Natural killer cell (primary cell): Measurements from ENCODE around the gene SLC5A1. TPM values are rescaled to one million over a fixed set of nuclear protein-coding genes. Genes with fewer than 3 reads are reported as not detected.

Experiments used
- ATAC-seq, 3 donors: fragments of 150-1000 bp in 2 of 3; fragments of 200-7000 bp in 1 of 3; cut with Tn5 transposase; 1 replicate in 1 of 3; 2 replicates in 2 of 3; pipeline ENCODE4 v1.10.0; 2021; ENCODE audit warnings: mild to moderate bottlenecking in 2 of 3, moderate library complexity in 2 of 3
- DNase-seq, 2 donors: peaks; one replicate each; pipeline versions ENCODE4 v3.0.0 to v3.0.0-alpha.2; 2013 to 2021; ENCODE audit warnings: mixed read lengths in 1 of 2
- H3K27ac ChIP-seq: one replicate; pipeline ENCODE4 v1.5.1; 2013; ENCODE audit warnings: mild to moderate bottlenecking, low read length
- H3K27me3 ChIP-seq: one replicate; pipeline ENCODE4 v1.6.1; 2013; ENCODE audit warnings: low read length; ENCODE audit not compliant: control insufficient read depth, insufficient read depth
- H3K36me3 ChIP-seq: one replicate; pipeline ENCODE4 v1.6.1; 2013; ENCODE audit warnings: low read length; ENCODE audit not compliant: control insufficient read depth, insufficient read depth
- H3K4me1 ChIP-seq: one replicate; pipeline ENCODE4 v1.6.1; 2013; ENCODE audit warnings: low read length; ENCODE audit not compliant: control insufficient read depth, insufficient read depth
- H3K4me3 ChIP-seq: one replicate; pipeline ENCODE4 v1.5.1; 2013; ENCODE audit warnings: low read length
- H3K9me3 ChIP-seq: one replicate; pipeline ENCODE4 v1.6.1; 2013; ENCODE audit warnings: low read length; ENCODE audit not compliant: control insufficient read depth, insufficient read depth
- H3K27ac Mint-ChIP-seq, 2 donors: one replicate each; pipeline ENCODE4 v1.8.0; 2022; ENCODE audit warnings: mild to moderate bottlenecking in 2 of 2, mixed read lengths in 2 of 2, moderate library complexity in 1 of 2
- H3K27me3 Mint-ChIP-seq, 2 donors: one replicate each; pipeline ENCODE4 v1.8.0; 2022; ENCODE audit warnings: low read depth in 2 of 2, mixed read lengths in 2 of 2
- H3K36me3 Mint-ChIP-seq: one replicate; pipeline ENCODE4 v1.8.0; 2022; ENCODE audit warnings: mixed read lengths
- H3K4me1 Mint-ChIP-seq, 2 donors: one replicate each; pipeline ENCODE4 v1.8.0; 2022; ENCODE audit warnings: mixed read lengths in 2 of 2
- H3K4me3 Mint-ChIP-seq: one replicate; pipeline ENCODE4 v1.8.0; 2022; ENCODE audit warnings: mild to moderate bottlenecking, moderate library complexity, mixed read lengths
- H3K9me3 Mint-ChIP-seq, 2 donors: one replicate each; pipeline ENCODE4 v1.8.0; 2022; ENCODE audit warnings: mixed read lengths in 2 of 2
- WGBS: methylation state at CpG from one replicate; pipeline ENCODE4 v1.1.7; 2013; ENCODE audit warnings: missing lambda C conversion rate; ENCODE audit not compliant: insufficient coverage; 5-methylcytosine and 5-hydroxymethylcytosine counted together
- intact Hi-C: fragments of 100-400 bp; cut with micrococcal nuclease; formaldehyde crosslinking; loops from one replicate; pipeline ENCODE4 v1.14.2; 2022
- total RNA-seq, 4 donors: library from RNA; stranded (reverse); fragments of 120-200 nt in 1 of 4; gene quantifications; one replicate each; pipeline versions ENCODE4 v1.2.3 to v1.2.4, GENCODE V29; 2013 to 2022
- TF ChIP-seq, protein P1 (sequence below): fragments of 200-600 bp; IDR thresholded peaks from one replicate; pipeline ENCODE4 v1.8.0; 2022; ENCODE audit warnings: antibody characterized with exemption

Gene SLC5A1
- total RNA-seq, 3 donors from 2014 or later (not counting 1 experiment from before 2014, with no cell fraction given): not detected

DNA sequence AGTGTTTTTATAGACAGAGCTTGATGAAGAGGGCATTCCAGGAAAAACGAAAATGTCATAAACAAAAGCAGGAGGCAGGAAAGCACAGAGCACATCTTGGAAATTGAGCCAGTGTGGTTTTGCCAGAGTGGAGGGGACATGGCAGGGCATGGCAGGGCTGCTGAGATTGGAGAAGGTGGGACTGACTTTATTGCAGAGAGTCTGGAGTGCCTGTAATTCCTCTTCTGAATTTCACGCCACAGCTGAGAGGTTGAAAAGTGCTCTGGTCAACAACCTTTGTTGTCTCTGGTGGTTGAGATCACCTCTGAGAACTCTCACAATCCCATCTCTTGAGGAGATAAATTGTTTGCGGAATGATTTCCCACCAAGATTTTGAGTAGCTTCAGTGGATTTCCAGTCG lies 16.4 kb downstream of the SLC5A1 start:
- TF ChIP-seq, protein P1, sequence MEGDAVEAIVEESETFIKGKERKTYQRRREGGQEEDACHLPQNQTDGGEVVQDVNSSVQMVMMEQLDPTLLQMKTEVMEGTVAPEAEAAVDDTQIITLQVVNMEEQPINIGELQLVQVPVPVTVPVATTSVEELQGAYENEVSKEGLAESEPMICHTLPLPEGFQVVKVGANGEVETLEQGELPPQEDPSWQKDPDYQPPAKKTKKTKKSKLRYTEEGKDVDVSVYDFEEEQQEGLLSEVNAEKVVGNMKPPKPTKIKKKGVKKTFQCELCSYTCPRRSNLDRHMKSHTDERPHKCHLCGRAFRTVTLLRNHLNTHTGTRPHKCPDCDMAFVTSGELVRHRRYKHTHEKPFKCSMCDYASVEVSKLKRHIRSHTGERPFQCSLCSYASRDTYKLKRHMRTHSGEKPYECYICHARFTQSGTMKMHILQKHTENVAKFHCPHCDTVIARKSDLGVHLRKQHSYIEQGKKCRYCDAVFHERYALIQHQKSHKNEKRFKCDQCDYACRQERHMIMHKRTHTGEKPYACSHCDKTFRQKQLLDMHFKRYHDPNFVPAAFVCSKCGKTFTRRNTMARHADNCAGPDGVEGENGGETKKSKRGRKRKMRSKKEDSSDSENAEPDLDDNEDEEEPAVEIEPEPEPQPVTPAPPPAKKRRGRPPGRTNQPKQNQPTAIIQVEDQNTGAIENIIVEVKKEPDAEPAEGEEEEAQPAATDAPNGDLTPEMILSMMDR: no peak
- intact Hi-C loops: no loop called here
- ATAC-seq: no peak
- peaks cover 14% of the 10 kb centered on the region in 2 donors for H3K27me3 Mint-ChIP-seq
- H3K9me3 Mint-ChIP-seq: no peaks in the 10 kb centered on the region
- H3K27ac Mint-ChIP-seq: no peak overlapping the region
- H3K27me3 ChIP-seq: no peaks in the 10 kb centered on the region
- H3K4me1 ChIP-seq: no peaks in the 10 kb centered on the region
- H3K36me3 Mint-ChIP-seq: no peaks in the 10 kb centered on the region
- H3K27ac ChIP-seq: no peak overlapping the region
- H3K9me3 ChIP-seq: no peaks in the 10 kb centered on the region
- H3K4me3 Mint-ChIP-seq: no peak overlapping the region
- H3K36me3 ChIP-seq: no peaks in the 10 kb centered on the region
- DNase-seq: no peak
- H3K4me3 ChIP-seq: no peak overlapping the region
- no peaks in the 10 kb centered on the region for H3K4me1 Mint-ChIP-seq
- 64% methylated on average over 4 of the region's 4 CpGs for WGBS

DNA sequence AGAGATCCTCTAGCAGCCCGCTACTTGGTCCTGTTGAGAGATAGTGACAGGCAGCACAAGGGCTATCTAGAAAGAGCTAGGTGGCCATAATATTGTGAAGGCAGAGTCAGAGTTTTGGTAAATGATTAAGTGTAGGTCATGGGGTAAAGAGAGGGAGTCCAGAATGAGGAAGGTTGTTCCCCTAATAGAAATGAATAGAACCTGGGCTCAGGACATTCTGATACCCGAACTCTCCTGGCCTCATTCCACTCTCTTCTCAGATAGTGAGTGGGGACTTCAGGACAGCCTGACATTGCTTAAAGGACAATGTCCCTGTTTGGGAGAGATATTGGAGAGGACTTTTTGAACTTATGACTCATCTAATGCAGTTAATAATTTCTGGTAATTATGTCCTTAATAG lies 20.6 kb downstream of the SLC5A1 start:
- Mint-ChIP-seq H3K36me3 (no peaks in the 10 kb centered on the region), H3K4me3 (no peak overlapping the region), H3K9me3 (no peaks in the 10 kb centered on the region), H3K27me3 (peaks cover 14 to 23% of the 10 kb centered on the region in 2 donors), H3K4me1 (no peaks in the 10 kb centered on the region), H3K27ac (no peak overlapping the region)
- no peak overlapping the region for H3K27ac ChIP-seq
- no peaks in the 10 kb centered on the region for H3K4me1 ChIP-seq
- no peaks in the 10 kb centered on the region for H3K9me3 ChIP-seq
- no peak overlapping the region for H3K4me3 ChIP-seq
- H3K27me3 ChIP-seq: peaks cover 2% of the 10 kb centered on the region
- WGBS: 93% methylated on average over 2 of the region's 2 CpGs
- TF ChIP-seq, protein P1: no peak
- no peak for DNase-seq
- H3K36me3 ChIP-seq: no peaks in the 10 kb centered on the region
- intact Hi-C loops: no loop called here
- no peak for ATAC-seq

DNA sequence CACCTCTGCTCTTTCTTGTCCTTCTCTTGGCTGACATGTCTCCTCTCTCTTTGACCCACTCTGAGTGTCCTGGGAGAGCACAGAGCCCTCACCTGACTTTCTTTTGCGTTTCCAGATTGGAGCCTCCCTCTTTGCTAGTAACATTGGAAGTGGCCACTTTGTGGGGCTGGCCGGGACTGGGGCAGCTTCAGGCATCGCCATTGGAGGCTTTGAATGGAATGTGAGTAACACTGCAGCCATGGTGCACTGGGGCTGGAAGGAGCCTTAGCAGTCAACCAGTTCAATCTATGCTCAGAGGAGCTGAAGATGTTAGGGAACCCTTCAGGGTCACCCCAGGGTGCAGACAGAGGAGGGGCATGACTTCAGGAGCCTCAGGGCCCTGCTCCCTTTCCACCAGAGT lies 23.8 kb downstream of the SLC5A1 start:
- DNase-seq (no peak), ATAC-seq (no peak)
- H3K36me3 Mint-ChIP-seq: no peaks in the 10 kb centered on the region
- H3K4me1 Mint-ChIP-seq: no peaks in the 10 kb centered on the region
- Histone ChIP-seq H3K4me1 (no peaks in the 10 kb centered on the region), H3K27ac (no peak overlapping the region), H3K9me3 (no peaks in the 10 kb centered on the region), H3K27me3 (peaks cover 2% of the 10 kb centered on the region), H3K36me3 (no peaks in the 10 kb centered on the region), H3K4me3 (no peak overlapping the region)
- H3K27ac Mint-ChIP-seq: no peak overlapping the region
- TF ChIP-seq, protein P1: no peak
- no peaks in the 10 kb centered on the region for H3K9me3 Mint-ChIP-seq
- intact Hi-C loops: no loop called here
- H3K4me3 Mint-ChIP-seq: no peak overlapping the region
- WGBS: 75% methylated on average over 3 of the region's 3 CpGs
- peaks cover 8 to 15% of the 10 kb centered on the region in 2 donors for H3K27me3 Mint-ChIP-seq

DNA sequence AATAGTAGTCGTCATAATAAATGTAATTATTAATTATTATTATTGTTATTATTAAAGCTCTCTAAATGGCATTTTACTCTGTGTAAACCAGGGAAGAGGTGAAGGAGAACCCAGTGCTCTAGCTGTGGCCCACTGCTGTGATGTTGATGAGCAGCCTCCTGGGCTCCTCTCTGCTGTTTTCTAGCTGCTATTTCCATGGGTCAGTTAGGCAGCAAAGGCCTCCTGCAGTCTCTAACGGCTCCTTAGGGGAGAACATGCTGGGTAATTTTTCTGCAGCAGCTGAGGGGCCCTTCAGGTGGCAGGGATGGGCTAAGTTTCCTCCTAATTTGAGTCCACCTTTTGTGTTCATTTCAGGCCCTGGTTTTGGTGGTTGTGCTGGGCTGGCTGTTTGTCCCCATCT lies 24.6 kb downstream of the SLC5A1 start:
- Histone ChIP-seq H3K27ac (no peak overlapping the region), H3K9me3 (no peaks in the 10 kb centered on the region), H3K27me3 (peaks cover 2% of the 10 kb centered on the region), H3K36me3 (no peaks in the 10 kb centered on the region), H3K4me3 (no peak overlapping the region), H3K4me1 (no peaks in the 10 kb centered on the region)
- Mint-ChIP-seq H3K4me1 (no peaks in the 10 kb centered on the region), H3K4me3 (no peak overlapping the region), H3K27me3 (peaks cover under 1 to 15% of the 10 kb centered on the region in 2 donors), H3K9me3 (no peaks in the 10 kb centered on the region), H3K36me3 (no peaks in the 10 kb centered on the region), H3K27ac (no peak overlapping the region)
- DNase-seq (no peak), ATAC-seq (no peak)
- 17% methylated on average over 1 of the region's 2 CpGs for WGBS
- TF ChIP-seq, protein P1: no peak
- intact Hi-C loops: no loop called here
